Stimulated activated CD4-positive, alpha-beta T cell treated with anti-CD3 and anti-CD28 coated beads, Interleukin-12 subunit alpha, Interleukin-12 subunit beta, amount 100 ng/mL, for 48 hours (primary cell): ENCODE results near the gene RGS6.

Source experiments
- DNase-seq, 3 donors: peaks; one replicate each; pipeline ENCODE4 v3.0.0-alpha.2; 2020; ENCODE audit warnings: low read depth in 2 of 3, low spot score in 1 of 3

The RGS6 gene

DNA sequence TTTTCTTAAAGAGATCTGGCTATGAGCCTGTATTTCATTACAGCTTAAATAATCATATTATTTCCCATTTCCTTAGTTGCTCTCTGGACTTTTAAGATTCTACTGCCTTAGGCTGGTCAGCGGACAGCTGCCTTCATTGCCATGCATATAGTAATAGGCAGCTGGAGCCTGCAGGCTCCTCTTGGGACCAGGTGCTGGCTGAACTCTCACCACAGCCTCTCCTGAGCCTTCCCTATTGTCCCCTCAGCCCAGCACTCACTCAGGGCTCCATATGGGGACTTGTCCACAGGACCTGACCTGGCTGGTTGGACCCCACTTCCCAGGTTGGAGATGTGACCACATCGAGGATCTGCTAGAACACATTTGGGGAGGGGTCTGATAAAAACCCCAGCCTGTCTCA is 556.3 kb downstream of the RGS6 start:
- DNase-seq: no peak

GRCh38 chr14:72492196-72492595 is 560.0 kb downstream of the RGS6 start:
- DNase-seq: no peak

DNA sequence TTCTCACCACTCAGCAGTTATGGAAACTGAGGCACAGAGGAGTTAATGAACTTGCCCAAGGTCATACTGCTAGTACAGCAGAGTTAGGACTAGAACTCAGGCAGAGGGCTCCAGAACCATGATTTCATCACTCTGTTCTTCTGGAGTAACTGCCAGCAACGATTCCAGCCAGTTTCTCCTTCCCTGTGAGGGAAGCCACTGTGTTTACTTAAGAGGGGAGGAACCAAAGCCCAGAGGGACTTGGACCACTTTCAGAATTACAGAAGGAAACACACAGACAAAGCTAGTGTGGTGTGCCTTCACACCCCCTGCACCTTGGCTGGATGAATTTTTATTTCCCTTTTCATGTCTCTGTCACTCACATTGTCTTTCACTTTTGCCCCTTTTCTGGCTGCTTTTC is 563.4 kb downstream of the RGS6 start:
- no peak for DNase-seq

GRCh38 chr14:72498646-72499045 is 566.4 kb downstream of the RGS6 start:
- DNase-seq: no peak

DNA sequence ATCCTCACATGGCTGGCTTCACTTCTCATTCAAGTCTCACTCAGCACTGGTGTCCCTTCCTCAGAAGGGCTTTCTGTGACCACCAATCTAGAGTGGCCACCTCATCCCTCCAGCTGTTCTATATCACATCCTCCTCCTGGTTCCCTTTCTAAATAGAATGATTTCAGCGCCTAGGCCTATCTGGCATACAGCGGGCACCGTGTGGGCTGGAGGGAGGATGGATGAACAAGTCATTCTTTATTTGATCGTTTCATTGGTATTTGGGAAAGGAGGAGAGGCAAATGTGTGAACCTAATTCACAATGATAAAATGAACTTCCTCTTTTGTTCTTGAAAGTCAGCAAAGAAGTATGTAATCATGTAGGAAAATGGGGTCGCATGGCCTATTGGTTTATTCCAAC is 567.5 kb downstream of the RGS6 start:
- no peak for DNase-seq

DNA sequence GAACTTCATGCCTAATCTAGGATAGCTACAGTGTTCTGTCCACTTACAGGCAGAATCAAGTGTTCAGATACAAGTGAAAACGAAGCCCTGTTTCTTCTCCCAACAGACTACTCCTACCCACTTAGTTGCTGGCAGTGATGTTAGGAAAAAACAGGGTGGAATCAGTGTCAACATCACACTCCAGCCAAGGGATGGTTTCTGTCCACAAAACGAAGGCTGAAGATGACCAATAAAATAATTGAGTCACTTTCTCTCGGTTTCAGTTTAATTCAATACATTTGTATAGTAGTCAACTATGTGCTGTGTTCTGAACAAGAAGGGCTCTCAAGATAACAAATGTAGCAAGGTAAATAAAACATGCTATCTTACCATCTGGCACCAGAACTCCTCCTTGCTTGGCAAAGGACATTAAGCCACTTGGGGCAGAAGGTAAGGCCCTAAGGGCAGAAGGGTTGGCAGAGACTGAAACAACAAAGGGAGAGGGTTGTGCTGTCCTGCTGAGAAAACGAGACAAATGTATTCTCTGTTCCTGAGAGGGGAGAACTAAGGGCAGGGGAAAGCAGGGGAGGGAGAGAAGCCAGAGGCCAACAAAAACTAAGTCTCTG is 568.1 kb downstream of the RGS6 start:
- no peak for DNase-seq

DNA sequence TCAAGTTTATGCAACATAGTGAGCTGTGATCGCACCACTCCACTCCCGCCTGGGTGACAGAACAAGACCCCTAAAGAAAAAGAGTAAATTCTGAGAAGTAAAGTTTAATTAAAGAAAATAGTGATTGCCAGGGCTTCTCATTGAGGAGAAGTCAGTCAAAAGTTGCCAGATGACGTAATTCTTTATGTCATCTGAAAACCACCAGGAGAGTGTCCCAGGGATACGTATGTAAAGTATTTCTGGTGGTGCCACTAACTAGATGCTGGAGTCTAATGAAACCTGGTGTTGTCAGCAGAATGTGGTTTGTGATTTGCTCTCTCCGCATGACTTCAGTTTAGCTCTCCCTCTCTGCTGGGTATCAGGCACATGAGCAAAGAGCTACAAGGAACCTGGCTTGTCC is 569.2 kb downstream of the RGS6 start:
- no peak for DNase-seq

- DNase-seq: no peak
Measured at GRCh38 chr14:72503271-72503670, 571.0 kb downstream of the RGS6 start.

GRCh38 chr14:72503696-72504368 is 571.6 kb downstream of the RGS6 start:
- DNase-seq: no peak

DNA sequence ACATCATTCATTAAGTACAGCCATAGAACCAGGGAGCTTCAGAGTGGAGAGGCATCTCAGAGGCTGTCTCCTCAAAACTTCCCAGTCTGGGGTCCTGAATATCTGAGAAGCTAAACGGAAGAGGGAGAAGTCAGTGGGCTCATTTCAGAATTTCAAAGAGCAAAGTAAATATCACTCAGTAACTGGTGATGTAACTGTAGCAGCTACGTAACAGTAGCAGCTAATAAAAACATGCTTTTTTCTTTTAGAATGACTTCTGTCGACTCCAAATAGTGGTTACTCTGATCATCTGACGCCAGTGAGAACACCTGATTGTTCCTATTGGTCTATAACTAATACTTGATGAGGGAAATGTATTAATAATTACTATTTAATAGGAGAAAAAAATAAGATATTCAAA is 578.3 kb downstream of the RGS6 start:
- DNase-seq: no peak

DNA sequence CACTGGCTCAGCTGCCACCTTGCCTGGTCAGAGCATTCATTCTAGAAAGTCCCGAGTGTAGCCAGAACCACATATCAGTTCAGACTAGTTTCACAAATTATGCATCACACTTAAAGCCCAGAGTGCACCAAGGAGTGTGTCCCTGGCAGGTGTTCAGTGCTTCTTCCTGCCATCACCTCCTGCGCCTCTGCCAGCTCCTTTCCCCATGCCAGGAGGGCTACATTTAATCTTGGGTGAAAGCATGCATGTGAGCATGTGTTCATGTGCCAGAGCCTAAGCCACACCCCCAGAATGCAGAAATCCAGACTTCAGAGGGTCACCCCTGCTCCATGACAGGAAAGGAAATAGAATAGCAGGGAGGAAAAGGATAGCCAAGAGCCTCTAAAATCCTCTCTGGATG is 580.1 kb downstream of the RGS6 start:
- no peak for DNase-seq

GRCh38 chr14:72512925-72513324 is 580.7 kb downstream of the RGS6 start:
- DNase-seq: no peak

- DNase-seq: no peak
Measured at GRCh38 chr14:72513346-72513745, 581.1 kb downstream of the RGS6 start.

DNA sequence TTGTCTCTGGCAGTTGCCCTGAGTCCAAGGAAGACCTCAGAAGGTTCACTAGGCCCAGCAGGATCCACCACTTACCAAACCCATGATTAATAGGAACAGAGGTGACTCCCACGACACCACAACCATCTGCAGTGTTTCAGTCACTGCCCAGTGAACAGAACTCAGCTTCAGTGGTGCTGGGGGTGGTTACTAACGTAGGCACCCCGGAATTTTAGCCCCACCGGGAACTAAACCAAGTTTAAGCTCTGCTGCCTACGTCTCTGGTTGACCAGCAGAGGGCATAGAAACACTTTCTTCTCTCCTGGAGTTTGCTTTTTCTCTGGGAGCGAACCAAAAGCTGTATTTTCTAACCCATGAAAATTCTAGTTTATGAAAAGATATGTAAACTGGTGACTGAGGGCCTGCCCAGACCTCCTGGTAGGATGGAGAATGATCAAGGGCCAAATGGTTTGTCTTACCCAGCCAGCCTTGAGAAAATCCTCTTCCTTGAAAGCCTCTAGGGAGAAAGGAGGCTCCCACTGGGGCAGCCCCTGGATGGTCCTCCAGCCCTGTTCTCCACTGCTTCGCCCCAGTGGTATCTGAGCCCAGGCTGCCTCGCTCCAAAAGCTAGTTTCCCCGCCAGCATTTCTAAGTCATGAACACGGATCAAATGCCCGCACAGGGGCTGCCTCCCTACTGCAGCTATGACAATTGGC is 581.9 kb downstream of the RGS6 start:
- no peak for DNase-seq

GRCh38 chr14:72514660-72515025 is 582.4 kb downstream of the RGS6 start:
- no peak for DNase-seq

DNA sequence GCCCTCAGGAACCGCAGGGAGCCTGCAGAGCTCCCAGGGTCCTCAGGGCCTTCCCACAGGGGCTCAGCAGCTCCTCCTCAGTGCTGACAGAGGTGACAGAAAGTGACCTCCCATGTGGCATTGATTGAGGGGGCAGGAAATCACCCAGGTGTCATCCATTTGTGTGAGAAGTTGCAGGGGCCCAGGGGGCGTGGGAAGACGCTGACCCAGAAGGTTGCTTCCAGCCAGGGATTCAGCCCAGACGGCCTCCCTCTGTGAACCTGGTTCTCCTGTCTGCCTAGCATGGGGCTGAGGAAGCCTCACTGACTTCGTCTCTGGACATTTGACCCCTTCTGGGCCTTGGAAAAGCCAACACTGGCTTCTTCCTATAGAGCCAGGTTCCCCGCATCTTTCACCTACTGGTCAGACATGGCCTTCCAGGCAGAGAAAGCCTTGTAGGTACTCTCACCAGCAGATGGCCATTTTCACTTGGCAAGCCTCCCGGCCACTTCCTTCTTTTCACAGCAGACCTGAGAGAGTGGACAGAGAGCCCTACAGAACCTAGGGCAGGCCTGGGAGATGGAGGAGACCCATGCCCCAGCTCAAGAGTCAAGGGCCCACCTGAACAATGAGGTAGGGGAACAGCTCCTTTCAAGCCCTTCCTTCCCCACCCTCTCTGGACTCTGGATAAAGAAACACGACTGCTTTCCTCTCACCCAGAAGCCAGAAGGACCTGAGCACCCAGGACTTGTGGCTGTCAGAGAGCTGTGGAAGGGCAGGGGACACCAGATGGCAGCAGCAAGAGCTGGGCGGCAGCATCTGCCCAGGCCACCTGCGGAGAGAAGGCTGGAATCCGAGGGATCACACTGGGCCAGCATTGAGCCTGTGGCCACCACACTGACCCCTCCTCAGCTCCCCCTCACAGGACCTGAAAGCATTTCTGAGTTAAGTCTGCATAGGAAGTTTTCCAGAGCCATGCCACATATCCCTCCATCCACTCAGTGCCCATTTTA is 583.8 kb downstream of the RGS6 start:
- DNase-seq: no peak

DNA sequence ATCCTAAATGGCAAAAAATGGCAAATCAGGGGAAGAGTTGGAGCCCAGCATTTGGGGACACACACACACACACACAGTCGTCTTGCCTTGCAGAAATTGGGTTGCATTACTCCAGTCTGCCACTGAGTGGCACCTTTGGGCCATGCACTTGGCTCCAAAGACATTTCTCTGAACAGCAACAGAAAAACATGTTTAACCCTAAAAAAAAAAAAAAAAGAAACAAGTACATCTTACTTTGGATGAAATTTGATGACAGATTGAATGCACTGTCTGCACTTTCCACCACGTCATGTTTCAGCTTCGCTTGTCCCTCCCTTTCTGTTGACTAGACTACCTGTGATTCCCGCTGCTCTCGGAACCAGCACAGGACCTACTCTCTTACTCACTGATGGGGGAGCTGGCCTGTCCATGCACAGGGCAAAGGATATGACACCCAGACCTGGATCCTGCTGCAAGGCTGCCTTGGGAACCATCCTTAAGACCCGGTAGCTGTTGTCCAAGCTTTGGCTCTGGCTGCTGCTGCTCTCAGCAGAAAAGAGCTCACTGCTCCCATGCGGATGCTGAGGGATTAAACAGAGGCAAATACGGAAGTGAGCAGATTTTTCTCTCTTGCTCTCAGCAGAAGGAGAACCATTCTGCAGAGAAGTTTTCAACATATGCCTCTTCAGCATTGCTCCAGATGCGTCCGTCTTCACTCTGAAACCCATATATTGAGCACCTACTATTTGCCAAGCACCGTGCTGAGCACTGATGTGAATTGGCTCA is 584.9 kb downstream of the RGS6 start:
- DNase-seq: peak in 2 of 3 donors; percentile 61 to 72

DNA sequence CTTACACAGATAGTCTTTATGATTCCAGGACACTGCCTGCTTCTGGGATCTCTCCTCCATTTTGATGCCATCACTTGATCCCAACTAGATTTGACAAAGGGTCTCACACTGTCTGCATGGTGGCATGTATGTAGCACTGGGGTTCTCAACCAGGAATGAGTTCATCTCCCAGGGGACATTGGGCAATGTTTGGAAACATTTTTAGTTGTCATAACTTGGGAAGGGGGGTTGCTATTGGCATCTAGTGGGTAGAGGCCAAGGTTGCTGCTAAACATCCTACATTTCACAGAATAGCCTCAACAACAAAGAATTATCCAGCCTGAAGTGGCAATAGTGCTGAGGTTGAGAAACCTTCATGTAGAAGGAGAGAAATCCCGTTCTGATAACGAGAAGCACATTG is 585.5 kb downstream of the RGS6 start:
- DNase-seq: no peak

GRCh38 chr14:72518809-72519377 is 586.7 kb downstream of the RGS6 start:
- DNase-seq: peak in 2 of 3 donors; percentile 14 to 46

GRCh38 chr14:72519543-72519942 is 587.3 kb downstream of the RGS6 start:
- DNase-seq: peak in 1 of 3 donors; percentile 14
